ENCODE data around the gene ZNF263. TPM values are rescaled to one million over a fixed set of nuclear protein-coding genes. Genes with fewer than 3 reads are reported as not detected.

ZNF263 gene
- total and polyA plus RNA-seq, 10 of the 15 experiments (the other 5 are each of a cell fraction or from before 2014, with no cell fraction given), result 4.7 to 45.6 (median 24.5) TPM

GRCh38 chr16:3234857-3235561 is 48.3 kb upstream of the ZNF263 start, which contains the start of gene ZNF200 (continued):
- TF ChIP-seq SKIL (IDR thresholded peaks at IDR 0.05; ENCODE audit: low read depth, poor library complexity, severe bottlenecking) (peak; percentile 68), RB1 (IDR thresholded peaks at IDR 0.05; ENCODE audit: borderline replicate concordance) (peak; percentile 41; the same call in 1 of the 2 replicates), TCF3 (IDR thresholded peaks at IDR 0.05; ENCODE audit: borderline replicate concordance, insufficient read depth, low read depth, low read length) (no peak), MYB (IDR thresholded peaks at IDR 0.05; ENCODE audit: borderline replicate concordance, low read depth, low read length) (no peak), ETV6 (conservative IDR thresholded peaks at IDR 0.05 in 1 of 2, IDR thresholded peaks at IDR 0.05 in 1 of 2; ENCODE audit: borderline replicate concordance in 1 of 2, low read depth in 1 of 2) (no peak), EED (IDR thresholded peaks at IDR 0.05; ENCODE audit: low read depth) (no peak), RFX5 (IDR thresholded peaks at IDR 0.05; ENCODE audit: low read depth, low read length) (no peak), IRF4 (IDR thresholded peaks at IDR 0.05; ENCODE audit: low read depth, low read length) (no peak), HDAC2 (IDR thresholded peaks at IDR 0.05) (no peak), E2F8 (IDR thresholded peaks at IDR 0.05; ENCODE audit: low read depth, partially characterized antibody) (peak; percentile 86), NR2C1 (IDR thresholded peaks at IDR 0.05) (peak; percentile 77), ATF7 (IDR thresholded peaks at IDR 0.05; ENCODE audit: low read depth) (peak; percentile 95), YY1 (IDR thresholded peaks at IDR 0.05; ENCODE audit: low read depth, low read length) (0 out of 2 replicates have a peak, but pooled peaks have one; percentile 65), MEF2A (IDR thresholded peaks at IDR 0.05; ENCODE audit: insufficient read depth, low read depth, low read length) (no peak), IKZF2 (IDR thresholded peaks at IDR 0.05) (no peak), RELA (IDR thresholded peaks at IDR 0.05; ENCODE audit: borderline replicate concordance, partially characterized antibody) (peak; percentile 68), CTCF (IDR thresholded peaks at IDR 0.05 in 2 of 3, conservative IDR thresholded peaks at IDR 0.05 in 1 of 3; ENCODE audit: control insufficient read depth in 2 of 3, extremely low read depth in 1 of 3, insufficient read depth in 1 of 3, low read depth in 3 of 3, low read length in 3 of 3) (no peak), NFYA (IDR thresholded peaks at IDR 0.05; ENCODE audit: borderline replicate concordance, low read depth, low read length) (no peak), NR2F1 (conservative IDR thresholded peaks at IDR 0.05) (peak; percentile 85), ZBTB11 (CRISPR knock-in tag; IDR thresholded peaks at IDR 0.05) (no peak)
